Esophagus squamous epithelium (tissue), 5 donors: ENCODE results near the gene CLSTN2. TPM values are rescaled to one million over a fixed set of nuclear protein-coding genes. Genes with fewer than 3 reads are reported as not detected.

Experiments
- DNase-seq: peaks from one replicate; lab custom pipeline; 2025; lab: John Stamatoyannopoulos, UW
- H3K27ac ChIP-seq, 4 donors: fragments of 200-600 bp; sonication (generic); one replicate each; pipeline ENCODE4 v1.5.1; 2016 to 2019; ENCODE audit warnings: mild to moderate bottlenecking in 1 of 4
- H3K27me3 ChIP-seq, 4 donors: fragments of 200-600 bp; sonication (generic); 1 replicate in 3 of 4; 2 replicates in 1 of 4; pipeline versions ENCODE4 v1.5.1 to v1.6.0; 2017 to 2021; ENCODE audit warnings: antibody characterized with exemption in 1 of 4
- H3K36me3 ChIP-seq, 3 donors: fragments of 200-600 bp; sonication (generic); one replicate each; pipeline ENCODE4 v1.5.1; 2016 to 2019
- H3K4me1 ChIP-seq, 3 donors: fragments of 200-600 bp; sonication (generic); one replicate each; pipeline ENCODE4 v1.5.1; 2017 to 2019
- H3K4me3 ChIP-seq, 4 donors: fragments of 200-600 bp; sonication (generic); 1 replicate in 3 of 4; 2 replicates in 1 of 4; pipeline ENCODE4 v1.5.1; 2016 to 2019; ENCODE audit warnings: mild to moderate bottlenecking in 2 of 4, moderate library complexity in 1 of 4
- H3K9me3 ChIP-seq, 3 donors: fragments of 200-600 bp; sonication (generic); one replicate each; pipeline ENCODE4 v1.5.1; 2016 to 2019
- CTCF ChIP-seq, 6 experiments: fragments of 450-650 bp in 4 of 6; fragments of 200-600 bp in 2 of 6; sonication (generic) in 2 of 6; IDR thresholded peaks; one replicate each; pipeline ENCODE4 v1.5.1; 2016 to 2019; ENCODE audit warnings: antibody characterized with exemption in 6 of 6, mild to moderate bottlenecking in 4 of 6, moderate library complexity in 4 of 6
- POLR2A ChIP-seq, 4 donors: fragments of 450-650 bp; IDR thresholded peaks; one replicate each; pipeline ENCODE4 v1.6.1; 2017; ENCODE audit warnings: antibody characterized with exemption in 4 of 4, mild to moderate bottlenecking in 4 of 4, moderate library complexity in 3 of 4
- WGBS, 2 donors: methylation state at CpG; one replicate each; pipeline ENCODE4 v1.1.5; 2018; 5-methylcytosine and 5-hydroxymethylcytosine counted together
- intact Hi-C: fragments of 100-400 bp; cut with DNase I; formaldehyde crosslinking; loops from one replicate; pipeline ENCODE4 v1.15.0; 2022
- total RNA-seq, 4 donors: library from RNA; depleted of rRNA; stranded (reverse); fragments of >200 nt; gene quantifications; one replicate each; pipeline ENCODE4 v1.1.0, GENCODE V29; 2016
- donor health status: DM: yes; HTN: yes; CAD: no.

CLSTN2 gene
- total RNA-seq, 4 donors from 2014 or later, result 0.53 to 5.0 (median 3.1) TPM

- Histone ChIP-seq H3K27me3 (no peaks in the 10 kb centered on the region), H3K4me1 (no peaks in the 10 kb centered on the region), H3K36me3 (no peaks in the 10 kb centered on the region), H3K4me3 (no peak overlapping the region), H3K9me3 (no peaks in the 10 kb centered on the region), H3K27ac (no peak overlapping the region)
- 79% methylated on average over 1 of the region's 1 CpG for WGBS, 2 donors
- no peak for DNase-seq
- TF ChIP-seq POLR2A (IDR thresholded peaks at IDR 0.05), result no peak
- no peak for TF ChIP-seq CTCF (IDR thresholded peaks at IDR 0.05)
- intact Hi-C loops, result no loop called here
These were observed 45.0 kb downstream of the CLSTN2 start for GRCh38 chr3:139979991-139980390.

GRCh38 chr3:139982404-139982803 lies 47.4 kb downstream of the CLSTN2 start:
- Histone ChIP-seq H3K27ac (no peak overlapping the region), H3K36me3 (no peaks in the 10 kb centered on the region), H3K4me3 (no peak overlapping the region), H3K27me3 (no peaks in the 10 kb centered on the region), H3K9me3 (no peaks in the 10 kb centered on the region), H3K4me1 (no peaks in the 10 kb centered on the region)
- TF ChIP-seq CTCF (IDR thresholded peaks at IDR 0.05) (no peak), POLR2A (IDR thresholded peaks at IDR 0.05) (no peak)
- WGBS, 2 donors, result 84 to 85% methylated on average over 1 of the region's 1 CpG
- no peak for DNase-seq
- intact Hi-C loops, result no loop called here

GRCh38 chr3:139985576-139985975 lies 50.6 kb downstream of the CLSTN2 start:
- Histone ChIP-seq H3K4me3 (no peak overlapping the region), H3K9me3 (no peaks in the 10 kb centered on the region), H3K36me3 (no peaks in the 10 kb centered on the region), H3K27ac (no peak overlapping the region), H3K27me3 (no peaks in the 10 kb centered on the region), H3K4me1 (no peaks in the 10 kb centered on the region)
- no peak for DNase-seq
- 76 to 77% methylated on average over 3 of the region's 3 CpGs for WGBS, 2 donors
- intact Hi-C loops, result no loop called here
- TF ChIP-seq POLR2A (IDR thresholded peaks at IDR 0.05) (no peak), CTCF (IDR thresholded peaks at IDR 0.05) (no peak)

- intact Hi-C loops, result no loop called here
- WGBS, 2 donors, result 67 to 83% methylated on average over 3 of the region's 3 CpGs
- no peaks in the 10 kb centered on the region for H3K9me3 ChIP-seq
These were observed 52.9 kb downstream of the CLSTN2 start for GRCh38 chr3:139987908-139988307.

More at GRCh38 chr3:139987908-139988307, 52.9 kb downstream of the CLSTN2 start:
- Histone ChIP-seq H3K27me3 (no peaks in the 10 kb centered on the region), H3K4me1 (no peaks in the 10 kb centered on the region), H3K27ac (no peak overlapping the region), H3K36me3 (no peaks in the 10 kb centered on the region), H3K4me3 (no peak overlapping the region)
- TF ChIP-seq POLR2A (IDR thresholded peaks at IDR 0.05), result no peak
- no peak for TF ChIP-seq CTCF (IDR thresholded peaks at IDR 0.05)
- DNase-seq, result no peak
